HL-60 (cell line): Measurements from ENCODE around the gene RELL1.

Source experiments
- DNase-seq, 2 experiments: peaks; one replicate each; pipeline ENCODE4 v3.0.0-alpha.2; 2010 to 2020; ENCODE audit warnings: low read depth in 1 of 2, low spot score in 1 of 2
- H3K27ac ChIP-seq: fragments of 250-450 bp; sonication (Bioruptor Pico); replicated peaks from 2 replicates; pipeline ENCODE4 v1.5.1; 2020; ENCODE audit warnings: mild to moderate bottlenecking, moderate library complexity
- H3K27me3 ChIP-seq: fragments of 250-450 bp; sonication (Bioruptor Pico); 2 replicates; pipeline ENCODE4 v1.5.1; 2021; ENCODE audit warnings: mild to moderate bottlenecking, moderate library complexity; ENCODE audit not compliant: insufficient read depth, poor library complexity, severe bottlenecking
- H3K4me3 ChIP-seq: replicated peaks from 2 replicates; pipeline ENCODE4 v1.5.1; 2011; ENCODE audit warnings: mild to moderate bottlenecking, control low read depth, low read length; ENCODE audit not compliant: insufficient read depth
- CTCF ChIP-seq: IDR thresholded peaks from one replicate; pipeline ENCODE4 v1.5.1; 2011; ENCODE audit warnings: low read length, control low read depth, inconsistent platforms; ENCODE audit not compliant: insufficient read depth
- GABPA ChIP-seq: IDR thresholded peaks from 2 replicates; pipeline ENCODE4 v1.6.1; 2012; ENCODE audit warnings: low read depth
- POLR2AphosphoS5 ChIP-seq: IDR thresholded peaks from 2 replicates; pipeline ENCODE4 v1.6.1; 2012; ENCODE audit warnings: low read depth
- REST ChIP-seq: IDR thresholded peaks from 2 replicates; pipeline ENCODE4 v1.6.1; 2012; ENCODE audit warnings: low read depth; ENCODE audit not compliant: insufficient replicate concordance
- SPI1 ChIP-seq: IDR thresholded peaks from 2 replicates; pipeline ENCODE4 v1.6.1; 2012; ENCODE audit warnings: low read depth, mild to moderate bottlenecking, borderline replicate concordance

RELL1 gene

GRCh38 chr4:37656649-37657048 is 29.5 kb downstream of the RELL1 start:
- DNase-seq, result no peak

GRCh38 chr4:37653601-37654000 is 32.6 kb downstream of the RELL1 start:
- no peak for TF ChIP-seq GABPA
- peak; percentile 87 for TF ChIP-seq SPI1
- TF ChIP-seq CTCF, result no peak
- DNase-seq, result peak in 1 of 2 experiments; percentile 38
- Histone ChIP-seq H3K4me3 (no peak overlapping the region), H3K27me3 (no peaks in the 10 kb centered on the region), H3K27ac (no peak overlapping the region)

More at GRCh38 chr4:37656649-37657048, 29.5 kb downstream of the RELL1 start:
- TF ChIP-seq SPI1, result no peak
- TF ChIP-seq POLR2AphosphoS5, result no peak
- Histone ChIP-seq H3K27ac (no peak overlapping the region), H3K27me3 (no peaks in the 10 kb centered on the region), H3K4me3 (no peak overlapping the region)

- Histone ChIP-seq H3K4me3 (no peak overlapping the region), H3K27ac (no peak overlapping the region), H3K27me3 (no peaks in the 10 kb centered on the region)
- no peak for TF ChIP-seq CTCF
- no peak for DNase-seq
Measured at GRCh38 chr4:37652747-37653527, 33.2 kb downstream of the RELL1 start.

- Histone ChIP-seq H3K27me3 (no peaks in the 10 kb centered on the region), H3K27ac (no peak overlapping the region), H3K4me3 (no peak overlapping the region)
- no peak for DNase-seq
- TF ChIP-seq REST (no peak), POLR2AphosphoS5 (no peak), GABPA (no peak), CTCF (no peak), SPI1 (no peak)
Measured at GRCh38 chr4:37651781-37652377, 34.3 kb downstream of the RELL1 start.

- Histone ChIP-seq H3K27ac (no peak overlapping the region), H3K4me3 (no peak overlapping the region), H3K27me3 (no peaks in the 10 kb centered on the region)
- DNase-seq, result peak in 1 of 2 experiments; percentile 7
- TF ChIP-seq POLR2AphosphoS5, result no peak
- TF ChIP-seq GABPA, result no peak
- TF ChIP-seq CTCF, result no peak
- TF ChIP-seq SPI1, result no peak
- TF ChIP-seq REST, result no peak
Measured at GRCh38 chr4:37650481-37650880, 35.7 kb downstream of the RELL1 start.
